Ishikawa (cell line): ENCODE results near the gene NRIP2.

Experiments
- CEBPB ChIP-seq: IDR thresholded peaks from 2 replicates; pipeline ENCODE4 v1.6.1; 2012
- CREB1 ChIP-seq: IDR thresholded peaks from 2 replicates; pipeline ENCODE4 v1.6.1; 2012; ENCODE audit warnings: low read depth
- EGR1 ChIP-seq: IDR thresholded peaks from 2 replicates; pipeline ENCODE4 v1.6.1; 2012
- EP300 ChIP-seq: IDR thresholded peaks from 2 replicates; pipeline ENCODE4 v1.6.1; 2012; ENCODE audit warnings: borderline replicate concordance
- FOXM1 ChIP-seq: IDR thresholded peaks from 2 replicates; pipeline ENCODE4 v1.6.1; 2012; ENCODE audit warnings: low read depth, borderline replicate concordance
- MAX ChIP-seq: IDR thresholded peaks from 2 replicates; pipeline ENCODE4 v1.6.1; 2012
- RAD21 ChIP-seq: IDR thresholded peaks from 2 replicates; pipeline ENCODE4 v1.6.1; 2012; ENCODE audit warnings: low read depth
- REST ChIP-seq: IDR thresholded peaks from 2 replicates; pipeline ENCODE4 v1.6.1; 2012; ENCODE audit warnings: low read depth, mild to moderate bottlenecking
- TAF1 ChIP-seq: IDR thresholded peaks from 2 replicates; pipeline ENCODE4 v1.6.1; 2012; ENCODE audit warnings: low read depth, mild to moderate bottlenecking
- TCF12 ChIP-seq: IDR thresholded peaks from 2 replicates; pipeline ENCODE4 v1.6.1; 2012; ENCODE audit warnings: low read depth
- YY1 ChIP-seq: IDR thresholded peaks from 2 replicates; pipeline ENCODE4 v1.6.1; 2012; ENCODE audit warnings: low read depth

GRCh38 chr12:2826721-2827515, 7.9 kb downstream of the NRIP2 start:
- TF ChIP-seq RAD21 (no peak), EP300 (no peak), CREB1 (no peak), TCF12 (no peak), REST (no peak), YY1 (no peak), TAF1 (no peak), CEBPB (no peak), MAX (no peak), EGR1 (no peak), FOXM1 (no peak)
